HepG2 (cell line): ENCODE measurements around the gene PELI1. TPM values are rescaled to one million over a fixed set of nuclear protein-coding genes. Genes with fewer than 3 reads are reported as not detected.

Experiments used
- ARNT2 ChIP-seq: sonication (generic); formaldehyde crosslinking; IDR thresholded peaks from 2 replicates; pipeline ENCODE4 v1.8.0; 2022; ENCODE audit warnings: mild to moderate bottlenecking, low read depth, missing genetic modification reagents, moderate library complexity
- HES4 ChIP-seq: sonication (generic); formaldehyde crosslinking; IDR thresholded peaks from 2 replicates; pipeline ENCODE4 v1.9.0; 2021; ENCODE audit warnings: mild to moderate bottlenecking, missing genetic modification reagents, borderline replicate concordance
- MYC ChIP-seq: sonication (generic); formaldehyde crosslinking; IDR thresholded peaks from 2 replicates; pipeline ENCODE4 v1.9.0; 2021; ENCODE audit warnings: missing genetic modification reagents, borderline replicate concordance
- TBX2 ChIP-seq: sonication (generic); formaldehyde crosslinking; IDR thresholded peaks from 2 replicates; pipeline ENCODE4 v1.5.0; 2020; ENCODE audit warnings: missing genetic modification reagents, mild to moderate bottlenecking, borderline replicate concordance
- TOE1 ChIP-seq: sonication (generic); formaldehyde crosslinking; IDR thresholded peaks from 2 replicates; pipeline ENCODE4 v1.4.0; 2020; ENCODE audit warnings: mild to moderate bottlenecking, missing genetic modification reagents
- YEATS2 ChIP-seq: sonication (generic); formaldehyde crosslinking; IDR thresholded peaks from 2 replicates; pipeline ENCODE4 v1.4.0; 2020; ENCODE audit warnings: missing genetic modification reagents, borderline replicate concordance
- ZFP90 ChIP-seq: sonication (generic); formaldehyde crosslinking; IDR thresholded peaks from 2 replicates; pipeline ENCODE4 v1.8.0; 2022; ENCODE audit warnings: missing genetic modification reagents, mild to moderate bottlenecking, inconsistent platforms, borderline replicate concordance
- ZNF737 ChIP-seq: sonication (generic); formaldehyde crosslinking; IDR thresholded peaks from 2 replicates; pipeline ENCODE4 v1.5.0; 2020; ENCODE audit warnings: missing genetic modification reagents, mild to moderate bottlenecking, borderline replicate concordance
- ZNF749 ChIP-seq: sonication (generic); formaldehyde crosslinking; IDR thresholded peaks from 2 replicates; pipeline ENCODE4 v1.8.0; 2022; ENCODE audit warnings: mild to moderate bottlenecking, missing genetic modification reagents, moderate library complexity, borderline replicate concordance
- polyA plus RNA-seq, 8 experiments: library from polyadenylated mRNA; depleted of rRNA in 3 of 8; stranded (reverse) in 7 of 8; unstranded in 1 of 8; fragments of >200 nt; fragmentation: Illumina TruSeq in 4 of 8; extraction: Trizol in 4 of 8; gene quantifications; 2 replicates each; pipeline versions ENCODE4 v1.2.1 to v1.2.3, GENCODE V29; 2011 to 2016; ENCODE audit warnings: low read depth in 4 of 8, missing spikeins in 1 of 8, mixed read lengths in 1 of 8; ENCODE audit not compliant: insufficient read depth in 1 of 8
- total RNA-seq, 5 experiments: library from RNA; depleted of rRNA; stranded (reverse); fragments of >200 nt; fragmentation: Illumina TruSeq; extraction: Trizol; gene quantifications; 2 replicates each; pipeline ENCODE4 v1.2.3, GENCODE V29; 2016; ENCODE audit warnings: low read depth in 1 of 5
- TF ChIP-seq, protein P1 (sequence below): IDR thresholded peaks from 2 replicates; pipeline ENCODE4 v1.6.1; 2016; ENCODE audit warnings: low read depth, control low read depth
- TF ChIP-seq, protein P2 (sequence below): sonication (generic); formaldehyde crosslinking; IDR thresholded peaks from 2 replicates; pipeline ENCODE4 v1.5.0; 2020; ENCODE audit warnings: mild to moderate bottlenecking, missing genetic modification reagents
- TF ChIP-seq, protein P3 (sequence below): sonication (generic); formaldehyde crosslinking; IDR thresholded peaks from 2 replicates; pipeline ENCODE4 v1.5.1; 2020; ENCODE audit warnings: mild to moderate bottlenecking, missing genetic modification reagents, borderline replicate concordance
- TF ChIP-seq, protein P4 (sequence below): sonication (generic); formaldehyde crosslinking; IDR thresholded peaks from 2 replicates; pipeline ENCODE4; 2020; ENCODE audit warnings: missing genetic modification reagents, mild to moderate bottlenecking, borderline replicate concordance

The PELI1 gene
- total and polyA plus RNA-seq, 2 of the 13 experiments (the other 11 are each of a cell fraction or from before 2014, with no cell fraction given): 12.5 to 16.2 TPM

DNA sequence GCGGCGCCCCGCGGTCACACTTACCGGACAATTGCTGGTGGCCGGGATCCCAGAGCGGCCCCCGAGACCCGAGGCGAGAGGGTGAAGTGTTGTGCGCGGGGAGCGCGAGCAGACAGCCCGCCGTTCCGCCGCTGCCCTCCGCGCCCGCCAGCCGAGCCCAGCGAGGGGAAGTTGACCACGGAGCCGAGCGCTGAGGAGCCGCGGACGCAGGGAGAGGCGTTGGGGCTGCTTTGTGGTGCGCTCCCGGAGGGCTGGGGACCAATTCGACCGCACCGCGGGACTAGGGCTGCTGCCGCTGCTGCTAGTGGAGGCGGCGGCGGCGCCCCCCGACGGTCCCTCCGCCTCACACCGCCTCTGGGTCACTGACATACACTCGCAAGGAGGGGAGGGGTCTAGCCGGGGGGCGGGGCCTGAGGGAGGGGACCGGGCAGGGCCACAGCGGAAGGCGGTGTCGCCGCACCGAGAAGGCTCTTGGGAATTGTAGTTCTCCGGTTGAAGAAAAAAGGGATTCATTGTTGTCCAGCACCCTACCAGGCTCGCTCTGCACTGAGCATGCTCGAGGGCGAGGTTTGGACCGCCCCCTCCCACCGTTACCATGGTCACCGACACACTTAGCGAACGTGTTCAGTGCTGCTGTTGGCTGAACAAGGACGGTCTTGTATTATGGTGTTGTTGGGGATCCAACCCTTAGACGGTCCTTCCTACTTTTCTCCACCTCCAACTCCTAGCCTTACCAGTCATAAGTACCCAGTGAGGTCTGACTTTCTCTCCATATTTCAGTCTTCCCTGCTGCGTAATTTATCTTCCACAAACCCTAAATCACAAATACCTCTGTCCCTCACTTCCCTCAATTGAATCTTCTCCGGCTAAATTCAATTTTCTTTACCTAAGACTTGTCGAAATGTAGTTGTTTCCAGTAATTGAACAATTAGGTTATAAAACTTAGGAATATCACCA lies at the start of gene PELI1 (continued):
- TF ChIP-seq, protein P1, sequence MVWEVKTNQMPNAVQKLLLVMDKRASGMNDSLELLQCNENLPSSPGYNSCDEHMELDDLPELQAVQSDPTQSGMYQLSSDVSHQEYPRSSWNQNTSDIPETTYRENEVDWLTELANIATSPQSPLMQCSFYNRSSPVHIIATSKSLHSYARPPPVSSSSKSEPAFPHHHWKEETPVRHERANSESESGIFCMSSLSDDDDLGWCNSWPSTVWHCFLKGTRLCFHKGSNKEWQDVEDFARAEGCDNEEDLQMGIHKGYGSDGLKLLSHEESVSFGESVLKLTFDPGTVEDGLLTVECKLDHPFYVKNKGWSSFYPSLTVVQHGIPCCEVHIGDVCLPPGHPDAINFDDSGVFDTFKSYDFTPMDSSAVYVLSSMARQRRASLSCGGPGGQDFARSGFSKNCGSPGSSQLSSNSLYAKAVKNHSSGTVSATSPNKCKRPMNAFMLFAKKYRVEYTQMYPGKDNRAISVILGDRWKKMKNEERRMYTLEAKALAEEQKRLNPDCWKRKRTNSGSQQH (CRISPR knock-in tag): peak; percentile 31; the same call in 1 of the 2 replicates
- TF ChIP-seq, protein P2, sequence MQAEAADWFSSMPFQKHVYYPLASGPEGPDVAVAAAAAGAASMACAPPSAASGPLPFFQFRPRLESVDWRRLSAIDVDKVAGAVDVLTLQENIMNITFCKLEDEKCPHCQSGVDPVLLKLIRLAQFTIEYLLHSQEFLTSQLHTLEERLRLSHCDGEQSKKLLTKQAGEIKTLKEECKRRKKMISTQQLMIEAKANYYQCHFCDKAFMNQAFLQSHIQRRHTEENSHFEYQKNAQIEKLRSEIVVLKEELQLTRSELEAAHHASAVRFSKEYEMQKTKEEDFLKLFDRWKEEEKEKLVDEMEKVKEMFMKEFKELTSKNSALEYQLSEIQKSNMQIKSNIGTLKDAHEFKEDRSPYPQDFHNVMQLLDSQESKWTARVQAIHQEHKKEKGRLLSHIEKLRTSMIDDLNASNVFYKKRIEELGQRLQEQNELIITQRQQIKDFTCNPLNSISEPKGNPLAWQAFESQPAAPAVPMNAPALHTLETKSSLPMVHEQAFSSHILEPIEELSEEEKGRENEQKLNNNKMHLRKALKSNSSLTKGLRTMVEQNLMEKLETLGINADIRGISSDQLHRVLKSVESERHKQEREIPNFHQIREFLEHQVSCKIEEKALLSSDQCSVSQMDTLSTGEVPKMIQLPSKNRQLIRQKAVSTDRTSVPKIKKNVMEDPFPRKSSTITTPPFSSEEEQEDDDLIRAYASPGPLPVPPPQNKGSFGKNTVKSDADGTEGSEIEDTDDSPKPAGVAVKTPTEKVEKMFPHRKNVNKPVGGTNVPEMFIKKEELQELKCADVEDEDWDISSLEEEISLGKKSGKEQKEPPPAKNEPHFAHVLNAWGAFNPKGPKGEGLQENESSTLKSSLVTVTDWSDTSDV: peak; percentile 60; the same call in 1 of the 2 replicates
- TF ChIP-seq, protein P3, sequence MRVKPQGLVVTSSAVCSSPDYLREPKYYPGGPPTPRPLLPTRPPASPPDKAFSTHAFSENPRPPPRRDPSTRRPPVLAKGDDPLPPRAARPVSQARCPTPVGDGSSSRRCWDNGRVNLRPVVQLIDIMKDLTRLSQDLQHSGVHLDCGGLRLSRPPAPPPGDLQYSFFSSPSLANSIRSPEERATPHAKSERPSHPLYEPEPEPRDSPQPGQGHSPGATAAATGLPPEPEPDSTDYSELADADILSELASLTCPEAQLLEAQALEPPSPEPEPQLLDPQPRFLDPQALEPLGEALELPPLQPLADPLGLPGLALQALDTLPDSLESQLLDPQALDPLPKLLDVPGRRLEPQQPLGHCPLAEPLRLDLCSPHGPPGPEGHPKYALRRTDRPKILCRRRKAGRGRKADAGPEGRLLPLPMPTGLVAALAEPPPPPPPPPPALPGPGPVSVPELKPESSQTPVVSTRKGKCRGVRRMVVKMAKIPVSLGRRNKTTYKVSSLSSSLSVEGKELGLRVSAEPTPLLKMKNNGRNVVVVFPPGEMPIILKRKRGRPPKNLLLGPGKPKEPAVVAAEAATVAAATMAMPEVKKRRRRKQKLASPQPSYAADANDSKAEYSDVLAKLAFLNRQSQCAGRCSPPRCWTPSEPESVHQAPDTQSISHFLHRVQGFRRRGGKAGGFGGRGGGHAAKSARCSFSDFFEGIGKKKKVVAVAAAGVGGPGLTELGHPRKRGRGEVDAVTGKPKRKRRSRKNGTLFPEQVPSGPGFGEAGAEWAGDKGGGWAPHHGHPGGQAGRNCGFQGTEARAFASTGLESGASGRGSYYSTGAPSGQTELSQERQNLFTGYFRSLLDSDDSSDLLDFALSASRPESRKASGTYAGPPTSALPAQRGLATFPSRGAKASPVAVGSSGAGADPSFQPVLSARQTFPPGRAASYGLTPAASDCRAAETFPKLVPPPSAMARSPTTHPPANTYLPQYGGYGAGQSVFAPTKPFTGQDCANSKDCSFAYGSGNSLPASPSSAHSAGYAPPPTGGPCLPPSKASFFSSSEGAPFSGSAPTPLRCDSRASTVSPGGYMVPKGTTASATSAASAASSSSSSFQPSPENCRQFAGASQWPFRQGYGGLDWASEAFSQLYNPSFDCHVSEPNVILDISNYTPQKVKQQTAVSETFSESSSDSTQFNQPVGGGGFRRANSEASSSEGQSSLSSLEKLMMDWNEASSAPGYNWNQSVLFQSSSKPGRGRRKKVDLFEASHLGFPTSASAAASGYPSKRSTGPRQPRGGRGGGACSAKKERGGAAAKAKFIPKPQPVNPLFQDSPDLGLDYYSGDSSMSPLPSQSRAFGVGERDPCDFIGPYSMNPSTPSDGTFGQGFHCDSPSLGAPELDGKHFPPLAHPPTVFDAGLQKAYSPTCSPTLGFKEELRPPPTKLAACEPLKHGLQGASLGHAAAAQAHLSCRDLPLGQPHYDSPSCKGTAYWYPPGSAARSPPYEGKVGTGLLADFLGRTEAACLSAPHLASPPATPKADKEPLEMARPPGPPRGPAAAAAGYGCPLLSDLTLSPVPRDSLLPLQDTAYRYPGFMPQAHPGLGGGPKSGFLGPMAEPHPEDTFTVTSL (CRISPR knock-in tag): no peak
- no peak; the same call in 1 of the 2 replicates for TF ChIP-seq ZFP90
- TF ChIP-seq MYC (CRISPR knock-in tag): peak; percentile 30
- 0 out of 2 replicates have a peak, but pooled peaks have one; percentile 38 for TF ChIP-seq ZNF749 (CRISPR knock-in tag)
- TF ChIP-seq ZNF737 (CRISPR knock-in tag): no peak
- no peak for TF ChIP-seq TOE1 (CRISPR knock-in tag)
- TF ChIP-seq, protein P4, sequence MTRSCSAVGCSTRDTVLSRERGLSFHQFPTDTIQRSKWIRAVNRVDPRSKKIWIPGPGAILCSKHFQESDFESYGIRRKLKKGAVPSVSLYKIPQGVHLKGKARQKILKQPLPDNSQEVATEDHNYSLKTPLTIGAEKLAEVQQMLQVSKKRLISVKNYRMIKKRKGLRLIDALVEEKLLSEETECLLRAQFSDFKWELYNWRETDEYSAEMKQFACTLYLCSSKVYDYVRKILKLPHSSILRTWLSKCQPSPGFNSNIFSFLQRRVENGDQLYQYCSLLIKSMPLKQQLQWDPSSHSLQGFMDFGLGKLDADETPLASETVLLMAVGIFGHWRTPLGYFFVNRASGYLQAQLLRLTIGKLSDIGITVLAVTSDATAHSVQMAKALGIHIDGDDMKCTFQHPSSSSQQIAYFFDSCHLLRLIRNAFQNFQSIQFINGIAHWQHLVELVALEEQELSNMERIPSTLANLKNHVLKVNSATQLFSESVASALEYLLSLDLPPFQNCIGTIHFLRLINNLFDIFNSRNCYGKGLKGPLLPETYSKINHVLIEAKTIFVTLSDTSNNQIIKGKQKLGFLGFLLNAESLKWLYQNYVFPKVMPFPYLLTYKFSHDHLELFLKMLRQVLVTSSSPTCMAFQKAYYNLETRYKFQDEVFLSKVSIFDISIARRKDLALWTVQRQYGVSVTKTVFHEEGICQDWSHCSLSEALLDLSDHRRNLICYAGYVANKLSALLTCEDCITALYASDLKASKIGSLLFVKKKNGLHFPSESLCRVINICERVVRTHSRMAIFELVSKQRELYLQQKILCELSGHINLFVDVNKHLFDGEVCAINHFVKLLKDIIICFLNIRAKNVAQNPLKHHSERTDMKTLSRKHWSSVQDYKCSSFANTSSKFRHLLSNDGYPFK (CRISPR knock-in tag): peak; percentile 59; the same call in 1 of the 2 replicates
- TF ChIP-seq YEATS2 (CRISPR knock-in tag): peak; percentile 45; the same call in 1 of the 2 replicates
- peak; percentile 69; the same call in 1 of the 2 replicates for TF ChIP-seq ARNT2 (CRISPR knock-in tag)
- no peak for TF ChIP-seq HES4
- TF ChIP-seq TBX2 (CRISPR knock-in tag): peak; percentile 80
